Ovary (tissue), 3 donors: ENCODE results near the gene PSMD1.

Experiments used
- EP300 ChIP-seq: sonication (generic); formaldehyde crosslinking; IDR thresholded peaks from one replicate; pipeline ENCODE4 v1.6.1; 2017; ENCODE audit warnings: antibody characterized with exemption
- POLR2A ChIP-seq: fragments of 450-650 bp; IDR thresholded peaks from one replicate; pipeline ENCODE4 v1.6.1; 2017; ENCODE audit warnings: antibody characterized with exemption, mild to moderate bottlenecking, moderate library complexity
- TF ChIP-seq, protein P1 (sequence below), 3 donors: fragments of 450-650 bp in 2 of 3; fragments of 200-600 bp in 1 of 3; IDR thresholded peaks; one replicate each; pipeline versions ENCODE4 v1.5.1 to v1.8.0; 2016 to 2022; ENCODE audit warnings: antibody characterized with exemption in 3 of 3, mild to moderate bottlenecking in 1 of 3
- donor health status: DM: no; HTN: no; CAD: no.

DNA sequence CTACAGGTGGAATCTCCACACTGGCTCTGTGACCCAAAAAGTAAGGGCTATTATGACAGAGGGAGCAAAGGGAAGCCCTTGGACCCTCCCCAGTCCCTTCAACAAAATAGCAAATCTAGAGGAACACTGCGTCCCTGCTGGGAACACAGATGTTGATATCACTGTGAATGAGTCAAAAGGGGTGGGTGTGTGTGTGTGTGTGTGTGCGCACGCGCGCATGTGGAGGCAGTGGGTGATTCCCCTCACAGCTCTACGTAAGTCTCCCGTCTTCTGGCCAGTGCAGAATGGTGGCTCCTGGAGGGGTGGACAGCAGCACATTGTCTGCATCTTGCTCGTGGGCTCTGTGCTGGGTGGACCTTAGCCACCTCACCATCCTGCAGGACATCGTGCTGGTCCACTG is 27.1 kb upstream of the PSMD1 start:
- TF ChIP-seq POLR2A = no peak
- TF ChIP-seq, protein P1, sequence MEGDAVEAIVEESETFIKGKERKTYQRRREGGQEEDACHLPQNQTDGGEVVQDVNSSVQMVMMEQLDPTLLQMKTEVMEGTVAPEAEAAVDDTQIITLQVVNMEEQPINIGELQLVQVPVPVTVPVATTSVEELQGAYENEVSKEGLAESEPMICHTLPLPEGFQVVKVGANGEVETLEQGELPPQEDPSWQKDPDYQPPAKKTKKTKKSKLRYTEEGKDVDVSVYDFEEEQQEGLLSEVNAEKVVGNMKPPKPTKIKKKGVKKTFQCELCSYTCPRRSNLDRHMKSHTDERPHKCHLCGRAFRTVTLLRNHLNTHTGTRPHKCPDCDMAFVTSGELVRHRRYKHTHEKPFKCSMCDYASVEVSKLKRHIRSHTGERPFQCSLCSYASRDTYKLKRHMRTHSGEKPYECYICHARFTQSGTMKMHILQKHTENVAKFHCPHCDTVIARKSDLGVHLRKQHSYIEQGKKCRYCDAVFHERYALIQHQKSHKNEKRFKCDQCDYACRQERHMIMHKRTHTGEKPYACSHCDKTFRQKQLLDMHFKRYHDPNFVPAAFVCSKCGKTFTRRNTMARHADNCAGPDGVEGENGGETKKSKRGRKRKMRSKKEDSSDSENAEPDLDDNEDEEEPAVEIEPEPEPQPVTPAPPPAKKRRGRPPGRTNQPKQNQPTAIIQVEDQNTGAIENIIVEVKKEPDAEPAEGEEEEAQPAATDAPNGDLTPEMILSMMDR (IDR thresholded peaks at IDR 0.05) = no peak
- TF ChIP-seq EP300 = no peak
